Natural killer cell (primary cell): Measurements from ENCODE around the gene FGD4. TPM values are rescaled to one million over a fixed set of nuclear protein-coding genes. Genes with fewer than 3 reads are reported as not detected.

ENCODE experiments used
- ATAC-seq, 3 donors: fragments of 150-1000 bp in 2 of 3; fragments of 200-7000 bp in 1 of 3; cut with Tn5 transposase; 1 replicate in 1 of 3; 2 replicates in 2 of 3; pipeline ENCODE4 v1.10.0; 2021; ENCODE audit warnings: mild to moderate bottlenecking in 2 of 3, moderate library complexity in 2 of 3
- DNase-seq, 2 donors: peaks; one replicate each; pipeline versions ENCODE4 v3.0.0 to v3.0.0-alpha.2; 2013 to 2021; ENCODE audit warnings: mixed read lengths in 1 of 2
- H3K27ac ChIP-seq: one replicate; pipeline ENCODE4 v1.5.1; 2013; ENCODE audit warnings: mild to moderate bottlenecking, low read length
- H3K27me3 ChIP-seq: one replicate; pipeline ENCODE4 v1.6.1; 2013; ENCODE audit warnings: low read length; ENCODE audit not compliant: control insufficient read depth, insufficient read depth
- H3K36me3 ChIP-seq: one replicate; pipeline ENCODE4 v1.6.1; 2013; ENCODE audit warnings: low read length; ENCODE audit not compliant: control insufficient read depth, insufficient read depth
- H3K4me1 ChIP-seq: one replicate; pipeline ENCODE4 v1.6.1; 2013; ENCODE audit warnings: low read length; ENCODE audit not compliant: control insufficient read depth, insufficient read depth
- H3K4me3 ChIP-seq: one replicate; pipeline ENCODE4 v1.5.1; 2013; ENCODE audit warnings: low read length
- H3K9me3 ChIP-seq: one replicate; pipeline ENCODE4 v1.6.1; 2013; ENCODE audit warnings: low read length; ENCODE audit not compliant: control insufficient read depth, insufficient read depth
- H3K27ac Mint-ChIP-seq, 2 donors: one replicate each; pipeline ENCODE4 v1.8.0; 2022; ENCODE audit warnings: mild to moderate bottlenecking in 2 of 2, mixed read lengths in 2 of 2, moderate library complexity in 1 of 2
- H3K27me3 Mint-ChIP-seq, 2 donors: one replicate each; pipeline ENCODE4 v1.8.0; 2022; ENCODE audit warnings: low read depth in 2 of 2, mixed read lengths in 2 of 2
- H3K36me3 Mint-ChIP-seq: one replicate; pipeline ENCODE4 v1.8.0; 2022; ENCODE audit warnings: mixed read lengths
- H3K4me1 Mint-ChIP-seq, 2 donors: one replicate each; pipeline ENCODE4 v1.8.0; 2022; ENCODE audit warnings: mixed read lengths in 2 of 2
- H3K4me3 Mint-ChIP-seq: one replicate; pipeline ENCODE4 v1.8.0; 2022; ENCODE audit warnings: mild to moderate bottlenecking, moderate library complexity, mixed read lengths
- H3K9me3 Mint-ChIP-seq, 2 donors: one replicate each; pipeline ENCODE4 v1.8.0; 2022; ENCODE audit warnings: mixed read lengths in 2 of 2
- WGBS: methylation state at CpG from one replicate; pipeline ENCODE4 v1.1.7; 2013; ENCODE audit warnings: missing lambda C conversion rate; ENCODE audit not compliant: insufficient coverage; 5-methylcytosine and 5-hydroxymethylcytosine counted together
- intact Hi-C: fragments of 100-400 bp; cut with micrococcal nuclease; formaldehyde crosslinking; loops from one replicate; pipeline ENCODE4 v1.14.2; 2022
- total RNA-seq, 4 donors: library from RNA; stranded (reverse); fragments of 120-200 nt in 1 of 4; gene quantifications; one replicate each; pipeline versions ENCODE4 v1.2.3 to v1.2.4, GENCODE V29; 2013 to 2022
- TF ChIP-seq, protein P1 (sequence below): fragments of 200-600 bp; IDR thresholded peaks from one replicate; pipeline ENCODE4 v1.8.0; 2022; ENCODE audit warnings: antibody characterized with exemption

The FGD4 gene
- total RNA-seq, 3 donors from 2014 or later (not counting 1 experiment from before 2014, with no cell fraction given), result 0.68 to 3.5 (median 2.1) TPM

GRCh38 chr12:32490801-32491200 lies 91.4 kb downstream of the FGD4 start:
- no peak for DNase-seq
- Mint-ChIP-seq H3K27me3 (no peaks in the 10 kb centered on the region), H3K4me3 (no peak overlapping the region), H3K27ac (no peak overlapping the region), H3K9me3 (no peaks in the 10 kb centered on the region), H3K4me1 (no peaks in the 10 kb centered on the region), H3K36me3 (no peaks in the 10 kb centered on the region)
- no peak for ATAC-seq
- Histone ChIP-seq H3K27ac (no peak overlapping the region), H3K36me3 (no peaks in the 10 kb centered on the region), H3K27me3 (no peaks in the 10 kb centered on the region), H3K4me3 (no peak overlapping the region), H3K4me1 (peaks cover 20% of the 10 kb centered on the region), H3K9me3 (no peaks in the 10 kb centered on the region)
- 80% methylated on average over 1 of the region's 2 CpGs for WGBS
- TF ChIP-seq, protein P1, sequence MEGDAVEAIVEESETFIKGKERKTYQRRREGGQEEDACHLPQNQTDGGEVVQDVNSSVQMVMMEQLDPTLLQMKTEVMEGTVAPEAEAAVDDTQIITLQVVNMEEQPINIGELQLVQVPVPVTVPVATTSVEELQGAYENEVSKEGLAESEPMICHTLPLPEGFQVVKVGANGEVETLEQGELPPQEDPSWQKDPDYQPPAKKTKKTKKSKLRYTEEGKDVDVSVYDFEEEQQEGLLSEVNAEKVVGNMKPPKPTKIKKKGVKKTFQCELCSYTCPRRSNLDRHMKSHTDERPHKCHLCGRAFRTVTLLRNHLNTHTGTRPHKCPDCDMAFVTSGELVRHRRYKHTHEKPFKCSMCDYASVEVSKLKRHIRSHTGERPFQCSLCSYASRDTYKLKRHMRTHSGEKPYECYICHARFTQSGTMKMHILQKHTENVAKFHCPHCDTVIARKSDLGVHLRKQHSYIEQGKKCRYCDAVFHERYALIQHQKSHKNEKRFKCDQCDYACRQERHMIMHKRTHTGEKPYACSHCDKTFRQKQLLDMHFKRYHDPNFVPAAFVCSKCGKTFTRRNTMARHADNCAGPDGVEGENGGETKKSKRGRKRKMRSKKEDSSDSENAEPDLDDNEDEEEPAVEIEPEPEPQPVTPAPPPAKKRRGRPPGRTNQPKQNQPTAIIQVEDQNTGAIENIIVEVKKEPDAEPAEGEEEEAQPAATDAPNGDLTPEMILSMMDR, result no peak
- intact Hi-C loops, result no loop called here

DNA sequence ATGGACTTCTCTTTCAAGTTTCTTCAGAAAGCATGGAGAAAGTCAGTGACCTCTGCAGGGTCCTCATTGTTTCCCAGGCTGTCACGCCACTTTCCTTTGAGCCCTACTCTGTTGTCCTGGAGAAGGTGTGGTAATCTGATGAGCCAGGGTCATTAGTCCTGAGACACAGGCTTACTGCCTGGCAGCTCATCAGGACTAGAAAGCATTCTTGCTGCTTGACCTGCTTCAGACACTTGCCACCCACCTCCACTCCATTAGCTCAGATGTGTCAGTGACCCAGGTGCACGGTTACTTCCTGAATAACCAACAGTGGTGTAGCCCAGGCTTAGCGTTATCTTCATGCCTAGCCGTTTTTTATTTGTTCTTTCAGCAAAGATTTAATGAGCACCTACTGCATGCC lies 93.9 kb downstream of the FGD4 start:
- intact Hi-C loops, result no loop called here
- H3K4me3 Mint-ChIP-seq, result no peak overlapping the region
- H3K4me3 ChIP-seq, result no peak overlapping the region
- no peaks in the 10 kb centered on the region for H3K27me3 Mint-ChIP-seq
- no peaks in the 10 kb centered on the region for H3K27me3 ChIP-seq
- H3K36me3 ChIP-seq, result no peaks in the 10 kb centered on the region
- no peak for DNase-seq
- WGBS, result 48% methylated on average over 4 of the region's 4 CpGs
- H3K27ac Mint-ChIP-seq, result no peak overlapping the region
- H3K9me3 ChIP-seq, result no peaks in the 10 kb centered on the region
- TF ChIP-seq, protein P1, result no peak
- no peaks in the 10 kb centered on the region for H3K36me3 Mint-ChIP-seq
- H3K9me3 Mint-ChIP-seq, result no peaks in the 10 kb centered on the region
- peaks cover 0 to 7% of the 10 kb centered on the region in 2 donors for H3K4me1 Mint-ChIP-seq
- no peak for ATAC-seq
- peaks cover 26% of the 10 kb centered on the region for H3K4me1 ChIP-seq
- H3K27ac ChIP-seq, result no peak overlapping the region

- no peak overlapping the region for H3K27ac Mint-ChIP-seq
- Histone ChIP-seq H3K36me3 (no peaks in the 10 kb centered on the region), H3K27me3 (no peaks in the 10 kb centered on the region), H3K9me3 (no peaks in the 10 kb centered on the region), H3K27ac (no peak overlapping the region), H3K4me3 (no peak overlapping the region), H3K4me1 (peaks cover 31% of the 10 kb centered on the region)
- H3K36me3 Mint-ChIP-seq, result no peaks in the 10 kb centered on the region
- TF ChIP-seq, protein P1, result no peak
- H3K4me1 Mint-ChIP-seq, result peaks cover 0 to 9% of the 10 kb centered on the region in 2 donors
- intact Hi-C loops, result no loop called here
- H3K9me3 Mint-ChIP-seq, result no peaks in the 10 kb centered on the region
- no peaks in the 10 kb centered on the region for H3K27me3 Mint-ChIP-seq
- DNase-seq (peak in 1 of 2 donors; percentile 52), ATAC-seq (peak; percentile 61 to 89 (median 72))
- H3K4me3 Mint-ChIP-seq, result no peak overlapping the region
These were observed 95.3 kb downstream of the FGD4 start for GRCh38 chr12:32494656-32495055.

DNA sequence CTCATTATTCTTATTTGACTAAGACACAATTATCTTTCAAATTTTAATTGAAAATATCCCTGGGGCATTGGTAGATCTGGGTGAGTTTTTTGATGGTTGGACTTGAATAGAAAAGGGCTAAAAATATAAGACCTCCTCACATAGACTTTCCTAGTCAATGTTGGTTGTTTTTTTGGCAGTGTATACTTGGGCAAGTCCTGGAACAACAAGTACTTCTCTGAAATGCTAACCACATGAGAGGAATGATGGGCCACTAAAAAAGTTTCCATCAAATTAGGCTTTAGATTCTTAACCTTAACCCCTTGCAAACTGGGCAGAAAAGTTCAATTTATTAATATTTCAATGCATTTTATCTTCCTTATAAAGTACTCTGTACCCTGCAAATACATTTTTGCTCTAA lies 97.6 kb downstream of the FGD4 start:
- Mint-ChIP-seq H3K4me1 (peaks cover 0 to 9% of the 10 kb centered on the region in 2 donors), H3K36me3 (no peaks in the 10 kb centered on the region)

More for the DNA sequence above, 97.6 kb downstream of the FGD4 start:
- H3K27ac Mint-ChIP-seq, result no peak overlapping the region
- Histone ChIP-seq H3K9me3 (no peaks in the 10 kb centered on the region), H3K27me3 (no peaks in the 10 kb centered on the region), H3K27ac (no peak overlapping the region), H3K36me3 (no peaks in the 10 kb centered on the region), H3K4me3 (no peak overlapping the region), H3K4me1 (peaks cover 31% of the 10 kb centered on the region)
- no peak overlapping the region for H3K4me3 Mint-ChIP-seq
- intact Hi-C loops, result no loop called here
- ATAC-seq (no peak), DNase-seq (no peak)
- H3K9me3 Mint-ChIP-seq, result no peaks in the 10 kb centered on the region
- TF ChIP-seq, protein P1, result no peak
- H3K27me3 Mint-ChIP-seq, result no peaks in the 10 kb centered on the region
